ENCODE results near the gene GGT6.

DNA sequence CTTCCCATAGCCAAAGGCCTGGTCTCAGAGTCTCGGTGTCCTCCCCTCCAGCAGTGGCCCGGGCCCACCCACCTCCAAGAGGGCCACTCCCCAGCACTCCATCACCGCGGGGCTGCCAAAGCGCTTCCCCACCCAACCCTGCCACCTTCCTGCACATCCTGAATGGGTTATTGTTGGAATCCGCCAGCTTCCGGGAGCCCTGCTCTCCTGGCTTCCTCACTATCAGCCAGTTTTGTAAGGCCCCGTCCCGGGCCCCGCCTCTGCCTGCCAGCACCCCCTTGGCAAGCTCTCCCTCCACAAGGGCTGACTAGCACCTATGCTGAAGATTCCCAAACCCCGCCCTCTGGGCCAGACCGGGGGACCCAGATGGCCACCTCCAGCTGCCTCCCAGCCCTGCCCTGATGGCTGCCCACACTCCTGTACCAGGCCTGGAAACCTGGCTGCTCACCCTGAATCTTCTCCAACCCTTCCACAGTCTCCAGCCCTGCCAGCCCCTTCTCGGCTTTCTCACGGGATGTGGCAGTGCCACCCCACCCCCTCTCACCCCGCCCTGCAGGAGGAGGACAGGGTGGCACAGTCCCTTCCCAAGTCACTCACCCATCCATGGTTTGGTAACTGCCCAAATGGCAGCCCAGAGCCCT is 19.6 kb downstream of the GGT6 start:
- TF ChIP-seq RCOR1 (IDR thresholded peaks at IDR 0.05; ENCODE audit: low read depth, low read length) (no peak), CHD4 (IDR thresholded peaks at IDR 0.05; ENCODE audit: borderline replicate concordance) (no peak)
- TF ChIP-seq, protein P1, sequence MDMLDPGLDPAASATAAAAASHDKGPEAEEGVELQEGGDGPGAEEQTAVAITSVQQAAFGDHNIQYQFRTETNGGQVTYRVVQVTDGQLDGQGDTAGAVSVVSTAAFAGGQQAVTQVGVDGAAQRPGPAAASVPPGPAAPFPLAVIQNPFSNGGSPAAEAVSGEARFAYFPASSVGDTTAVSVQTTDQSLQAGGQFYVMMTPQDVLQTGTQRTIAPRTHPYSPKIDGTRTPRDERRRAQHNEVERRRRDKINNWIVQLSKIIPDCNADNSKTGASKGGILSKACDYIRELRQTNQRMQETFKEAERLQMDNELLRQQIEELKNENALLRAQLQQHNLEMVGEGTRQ (IDR thresholded peaks at IDR 0.05), result no peak
